ENCODE results near the gene CHSY1. TPM values are rescaled to one million over a fixed set of nuclear protein-coding genes. Genes with fewer than 3 reads are reported as not detected.
"Not testable (repeated sequence)": the region's sequence is repeated elsewhere in the genome, so short reads cannot be mapped to it uniquely, and the experiment has no call there.

CHSY1 gene
- total RNA-seq, 2 experiments from 2014 or later: 34.8 to 36.3 TPM

GRCh38 chr15:101219441-101219840 lies 32.4 kb downstream of the CHSY1 start:
- Mint-ChIP-seq H3K4me3 (no peak overlapping the region), H3K4me1 (ENCODE audit: low read depth) (peaks cover 46% of the 10 kb centered on the region), H3K27me3 (no peaks in the 10 kb centered on the region), H3K9me3 (no peaks in the 10 kb centered on the region), H3K36me3 (peaks cover 27% of the 10 kb centered on the region), H3K27ac (no peak overlapping the region)
- intact Hi-C loops (cut with micrococcal nuclease): no loop called here
- DNase-seq: no peak
- CTCF ChIA-PET: interaction anchor here (1.1 kb wide), 1 partner anchor 37 kb away, joined by 3 read pairs; no protein-coding TSS in a partner anchor
- POLR2A ChIA-PET: no interaction called here

GRCh38 chr15:101217446-101217845 lies 34.4 kb downstream of the CHSY1 start:
- DNase-seq: no peak
- Mint-ChIP-seq H3K27ac (no peak overlapping the region), H3K4me1 (ENCODE audit: low read depth) (peaks cover 62% of the 10 kb centered on the region), H3K36me3 (peaks cover 23% of the 10 kb centered on the region), H3K9me3 (no peaks in the 10 kb centered on the region), H3K27me3 (no peaks in the 10 kb centered on the region), H3K4me3 (no peak overlapping the region)
- POLR2A ChIA-PET: interaction anchor here (0.6 kb wide), 1 partner anchor 20 kb away, joined by 3 read pairs; no protein-coding TSS in a partner anchor
- CTCF ChIA-PET: no interaction called here
- intact Hi-C loops (cut with micrococcal nuclease): no loop called here

- no peak overlapping the region for H3K4me3 Mint-ChIP-seq
- no peak overlapping the region for H3K27ac Mint-ChIP-seq
- no peak for DNase-seq
- peaks cover 68% of the 10 kb centered on the region for H3K4me1 Mint-ChIP-seq (ENCODE audit: low read depth)
- H3K27me3 Mint-ChIP-seq: no peaks in the 10 kb centered on the region
- H3K9me3 Mint-ChIP-seq: no peaks in the 10 kb centered on the region
- ChIA-PET POLR2A (no interaction called here), CTCF (no interaction called here)
- H3K36me3 Mint-ChIP-seq: peaks cover 19% of the 10 kb centered on the region
- intact Hi-C loops (cut with micrococcal nuclease): no loop called here
These were observed 35.7 kb downstream of the CHSY1 start for GRCh38 chr15:101216100-101216499.

- Mint-ChIP-seq H3K4me3 (no peak overlapping the region), H3K27me3 (no peaks in the 10 kb centered on the region), H3K36me3 (peaks cover 19% of the 10 kb centered on the region), H3K9me3 (no peaks in the 10 kb centered on the region), H3K27ac (no peak overlapping the region), H3K4me1 (ENCODE audit: low read depth) (peaks cover 69% of the 10 kb centered on the region)
- intact Hi-C loops (cut with micrococcal nuclease): no loop called here
- CTCF ChIA-PET: interaction anchor here (0.6 kb wide), 1 partner anchor 43 kb away, joined by 3 read pairs; no protein-coding TSS in a partner anchor
- DNase-seq: no peak
- POLR2A ChIA-PET: no interaction called here
These were observed 36.2 kb downstream of the CHSY1 start for GRCh38 chr15:101215681-101216080.

GRCh38 chr15:101214435-101215097 lies 37.3 kb downstream of the CHSY1 start:
- H3K4me3 Mint-ChIP-seq; H3K27me3 Mint-ChIP-seq; H3K9me3 Mint-ChIP-seq; H3K27ac Mint-ChIP-seq; CTCF ChIA-PET; DNase-seq; intact Hi-C loops (cut with micrococcal nuclease): not testable (repeated sequence)
- Mint-ChIP-seq H3K36me3 (peaks cover 19% of the 10 kb centered on the region), H3K4me1 (ENCODE audit: low read depth) (peaks cover 73% of the 10 kb centered on the region)
- POLR2A ChIA-PET: interaction anchor here (0.6 kb wide), 1 partner anchor 31 kb away, joined by 3 read pairs; no protein-coding TSS in a partner anchor

- Mint-ChIP-seq H3K27me3 (no peaks in the 10 kb centered on the region), H3K9me3 (no peaks in the 10 kb centered on the region), H3K27ac (peak overlapping the region; percentile 48), H3K4me3 (no peak overlapping the region), H3K36me3 (peaks cover 18% of the 10 kb centered on the region), H3K4me1 (ENCODE audit: low read depth) (peaks cover 81% of the 10 kb centered on the region)
- intact Hi-C loops (cut with micrococcal nuclease): no loop called here
- ChIA-PET CTCF (no interaction called here), POLR2A (no interaction called here)
- DNase-seq: no peak
These were observed 38.3 kb downstream of the CHSY1 start for GRCh38 chr15:101213570-101213969.

GRCh38 chr15:101213147-101213546 lies 38.7 kb downstream of the CHSY1 start:
- intact Hi-C loops (cut with micrococcal nuclease): no loop called here
- peaks cover 18% of the 10 kb centered on the region for H3K36me3 Mint-ChIP-seq
- CTCF ChIA-PET: no interaction called here

GRCh38 chr15:101211897-101212296 lies 40.0 kb downstream of the CHSY1 start:
- Mint-ChIP-seq H3K9me3 (no peaks in the 10 kb centered on the region), H3K4me1 (ENCODE audit: low read depth) (peaks cover 83% of the 10 kb centered on the region), H3K4me3 (no peak overlapping the region), H3K36me3 (peaks cover 13% of the 10 kb centered on the region), H3K27ac (no peak overlapping the region), H3K27me3 (no peaks in the 10 kb centered on the region)
- DNase-seq: no peak
- POLR2A ChIA-PET: no interaction called here
- intact Hi-C loops (cut with micrococcal nuclease): no loop called here
- CTCF ChIA-PET: no interaction called here

More at GRCh38 chr15:101213147-101213546, 38.7 kb downstream of the CHSY1 start:
- no peak for DNase-seq
- H3K9me3 Mint-ChIP-seq: no peaks in the 10 kb centered on the region
- H3K27me3 Mint-ChIP-seq: no peaks in the 10 kb centered on the region
- peaks cover 81% of the 10 kb centered on the region for H3K4me1 Mint-ChIP-seq (ENCODE audit: low read depth)
- H3K27ac Mint-ChIP-seq: peak overlapping the region; percentile 48
- POLR2A ChIA-PET: no interaction called here
- no peak overlapping the region for H3K4me3 Mint-ChIP-seq

GRCh38 chr15:101210466-101210865 lies 41.4 kb downstream of the CHSY1 start:
- CTCF ChIA-PET: interaction anchor here (1.2 to 1.6 kb wide), 4 partner anchors 21 to 202 kb away, joined by 3 to 5 read pairs (median 4); no protein-coding TSS in a partner anchor
- POLR2A ChIA-PET: interaction anchor here (1.0 kb wide), 1 partner anchor 40 kb away, joined by 3 read pairs; no protein-coding TSS in a partner anchor
- no peaks in the 10 kb centered on the region for H3K9me3 Mint-ChIP-seq

GRCh38 chr15:101210058-101210457 lies 41.8 kb downstream of the CHSY1 start:
- intact Hi-C loops (cut with micrococcal nuclease): no loop called here
- no peaks in the 10 kb centered on the region for H3K9me3 Mint-ChIP-seq

More at GRCh38 chr15:101210466-101210865, 41.4 kb downstream of the CHSY1 start:
- intact Hi-C loops (cut with micrococcal nuclease): no loop called here
- H3K36me3 Mint-ChIP-seq: peaks cover 9% of the 10 kb centered on the region
- no peak for DNase-seq
- H3K4me3 Mint-ChIP-seq: no peak overlapping the region
- H3K27me3 Mint-ChIP-seq: no peaks in the 10 kb centered on the region
- H3K27ac Mint-ChIP-seq: no peak overlapping the region
- H3K4me1 Mint-ChIP-seq (ENCODE audit: low read depth): peaks cover 85% of the 10 kb centered on the region

GRCh38 chr15:101209285-101209845 lies 42.5 kb downstream of the CHSY1 start:
- intact Hi-C loops (cut with micrococcal nuclease): loop anchor here (5.0 to 10.0 kb wide), 2 partner anchors 612 to 1385 kb away; no protein-coding TSS in a partner anchor
- peak overlapping the region; percentile 14 for H3K27ac Mint-ChIP-seq
- peaks cover 10% of the 10 kb centered on the region for H3K36me3 Mint-ChIP-seq
- ChIA-PET POLR2A (no interaction called here), CTCF (interaction anchor here (1.3 to 1.5 kb wide), 2 partner anchors 30 to 194 kb away, joined by 3 read pairs; no protein-coding TSS in a partner anchor)
- H3K27me3 Mint-ChIP-seq: no peaks in the 10 kb centered on the region
- H3K4me3 Mint-ChIP-seq: no peak overlapping the region
- no peaks in the 10 kb centered on the region for H3K9me3 Mint-ChIP-seq
- DNase-seq: no peak
- H3K4me1 Mint-ChIP-seq (ENCODE audit: low read depth): peaks cover 91% of the 10 kb centered on the region

More at GRCh38 chr15:101210058-101210457, 41.8 kb downstream of the CHSY1 start:
- DNase-seq: no peak
- ChIA-PET POLR2A (interaction anchor here (1.0 kb wide), 1 partner anchor 41 kb away, joined by 3 read pairs; no protein-coding TSS in a partner anchor), CTCF (interaction anchor here (1.2 to 1.6 kb wide), 5 partner anchors 21 to 202 kb away, joined by 3 to 5 read pairs (median 3); no protein-coding TSS in a partner anchor)
- H3K36me3 Mint-ChIP-seq: peaks cover 10% of the 10 kb centered on the region
- H3K4me1 Mint-ChIP-seq (ENCODE audit: low read depth): peaks cover 88% of the 10 kb centered on the region
- no peak overlapping the region for H3K4me3 Mint-ChIP-seq
- no peak overlapping the region for H3K27ac Mint-ChIP-seq
- H3K27me3 Mint-ChIP-seq: no peaks in the 10 kb centered on the region

- CTCF ChIA-PET: no interaction called here
These were observed 44.0 kb downstream of the CHSY1 start for GRCh38 chr15:101207867-101208288.

More at GRCh38 chr15:101207867-101208288, 44.0 kb downstream of the CHSY1 start:
- H3K27me3 Mint-ChIP-seq: no peaks in the 10 kb centered on the region
- H3K4me1 Mint-ChIP-seq (ENCODE audit: low read depth): peaks cover 90% of the 10 kb centered on the region
- H3K27ac Mint-ChIP-seq: peak overlapping the region; percentile 91
- peaks cover 10% of the 10 kb centered on the region for H3K36me3 Mint-ChIP-seq
- DNase-seq: peak; percentile 47
- POLR2A ChIA-PET: no interaction called here
- H3K4me3 Mint-ChIP-seq: no peak overlapping the region
- no peaks in the 10 kb centered on the region for H3K9me3 Mint-ChIP-seq
- intact Hi-C loops (cut with micrococcal nuclease): loop anchor here (5.0 to 10.0 kb wide), 2 partner anchors 611 to 1383 kb away; no protein-coding TSS in a partner anchor

Data from activated CD4-positive, alpha-beta memory T cell treated with anti-CD3 and anti-CD28 coated beads for 36 hours (primary cell).